ENCODE data around the gene AUTS2.

- TF ChIP-seq NANOG (IDR thresholded peaks at IDR 0.05; ENCODE audit: insufficient read depth, low read depth, low read length, poor library complexity, severe bottlenecking): no peak
- TF ChIP-seq SIX5 (IDR thresholded peaks at IDR 0.05; ENCODE audit: low read depth, low read length): no peak
- no peak for TF ChIP-seq CREB1 (IDR thresholded peaks at IDR 0.05)
- TF ChIP-seq, protein P1, sequence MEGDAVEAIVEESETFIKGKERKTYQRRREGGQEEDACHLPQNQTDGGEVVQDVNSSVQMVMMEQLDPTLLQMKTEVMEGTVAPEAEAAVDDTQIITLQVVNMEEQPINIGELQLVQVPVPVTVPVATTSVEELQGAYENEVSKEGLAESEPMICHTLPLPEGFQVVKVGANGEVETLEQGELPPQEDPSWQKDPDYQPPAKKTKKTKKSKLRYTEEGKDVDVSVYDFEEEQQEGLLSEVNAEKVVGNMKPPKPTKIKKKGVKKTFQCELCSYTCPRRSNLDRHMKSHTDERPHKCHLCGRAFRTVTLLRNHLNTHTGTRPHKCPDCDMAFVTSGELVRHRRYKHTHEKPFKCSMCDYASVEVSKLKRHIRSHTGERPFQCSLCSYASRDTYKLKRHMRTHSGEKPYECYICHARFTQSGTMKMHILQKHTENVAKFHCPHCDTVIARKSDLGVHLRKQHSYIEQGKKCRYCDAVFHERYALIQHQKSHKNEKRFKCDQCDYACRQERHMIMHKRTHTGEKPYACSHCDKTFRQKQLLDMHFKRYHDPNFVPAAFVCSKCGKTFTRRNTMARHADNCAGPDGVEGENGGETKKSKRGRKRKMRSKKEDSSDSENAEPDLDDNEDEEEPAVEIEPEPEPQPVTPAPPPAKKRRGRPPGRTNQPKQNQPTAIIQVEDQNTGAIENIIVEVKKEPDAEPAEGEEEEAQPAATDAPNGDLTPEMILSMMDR (IDR thresholded peaks at IDR 0.05; ENCODE audit: control extremely low read depth in 1 of 3, insufficient read depth in 1 of 3, low read depth in 1 of 3, low read length in 3 of 3): no peak
- TF ChIP-seq ATF3 (IDR thresholded peaks at IDR 0.05; ENCODE audit: insufficient read depth, low read depth, low read length): no peak
- TF ChIP-seq KDM5A (IDR thresholded peaks at IDR 0.05; ENCODE audit: low read length): no peak
- no peak for TF ChIP-seq RBBP5 (IDR thresholded peaks at IDR 0.05; ENCODE audit: borderline replicate concordance, low read depth, low read length)
- TF ChIP-seq EZH2 (IDR thresholded peaks at IDR 0.05; ENCODE audit: low read depth, low read length, severe bottlenecking): no peak
- no peak for TF ChIP-seq YY1 (IDR thresholded peaks at IDR 0.05; ENCODE audit: low read depth, low read length)
- TF ChIP-seq CHD2 (IDR thresholded peaks at IDR 0.05; ENCODE audit: low read length): no peak
Measured at GRCh38 chr7:70635633-70636032, 1037.4 kb downstream of the AUTS2 start.
